NT2/D1 (cell line): ENCODE measurements around the gene PTPRN2.

Experiments used
- SUZ12 ChIP-seq: IDR thresholded peaks from 2 replicates; pipeline ENCODE4 v1.6.1; 2011; ENCODE audit not compliant: insufficient read length, insufficient read depth; ENCODE audit errors: extremely low read depth
- YY1 ChIP-seq: IDR thresholded peaks from 2 replicates; pipeline ENCODE4 v1.6.1; 2011; ENCODE audit not compliant: insufficient read length, insufficient read depth
- ZNF274 ChIP-seq: IDR thresholded peaks from 2 replicates; pipeline ENCODE4 v1.6.1; 2011; ENCODE audit warnings: mild to moderate bottlenecking, low read depth, low read length

DNA sequence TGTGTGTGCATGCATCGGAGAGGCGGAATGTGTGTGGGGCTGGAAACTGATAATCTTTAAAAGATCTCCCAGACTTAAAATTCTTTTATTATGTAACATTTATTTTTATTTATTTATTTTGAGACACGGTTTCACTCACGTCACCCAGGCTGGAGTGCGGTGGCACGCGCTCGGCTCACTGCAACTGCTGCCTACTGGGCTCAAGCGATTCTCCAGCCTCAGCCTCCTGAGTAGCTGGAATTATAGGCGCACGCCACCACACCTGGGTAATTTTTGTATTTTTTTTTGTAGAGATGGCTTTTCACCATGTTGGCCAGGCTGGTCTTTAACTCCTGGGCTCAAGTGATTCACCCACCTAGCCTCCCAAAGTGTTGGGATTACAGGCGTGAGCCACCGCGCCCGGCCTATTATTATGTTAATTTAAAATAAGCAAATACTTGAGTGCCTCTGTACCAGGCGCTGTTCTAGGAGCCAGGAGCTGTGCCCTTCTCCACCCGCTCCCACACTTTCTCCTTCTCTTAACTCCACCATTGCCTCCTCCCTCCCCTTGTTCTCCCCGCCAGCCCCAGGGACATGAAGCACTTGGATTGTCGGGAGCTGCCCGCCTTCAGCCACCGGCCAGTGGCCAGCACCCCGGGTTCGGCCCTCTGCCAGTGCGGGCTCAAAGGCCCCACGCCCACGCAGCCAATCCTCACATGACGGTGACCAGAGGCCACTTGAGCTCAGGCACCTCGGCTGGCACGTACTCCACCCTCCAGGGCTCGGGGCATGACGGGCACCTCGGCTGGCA lies 1087.3 kb downstream of the PTPRN2 start:
- TF ChIP-seq YY1 (no peak), SUZ12 (no peak), ZNF274 (no peak)
